ENCODE results near the gene ECHDC3. TPM values are rescaled to one million over a fixed set of nuclear protein-coding genes. Genes with fewer than 3 reads are reported as not detected.

The ECHDC3 gene
- total and polyA plus RNA-seq, 2 of the 13 experiments (the other 11 are each of a cell fraction or from before 2014, with no cell fraction given): not detected

DNA sequence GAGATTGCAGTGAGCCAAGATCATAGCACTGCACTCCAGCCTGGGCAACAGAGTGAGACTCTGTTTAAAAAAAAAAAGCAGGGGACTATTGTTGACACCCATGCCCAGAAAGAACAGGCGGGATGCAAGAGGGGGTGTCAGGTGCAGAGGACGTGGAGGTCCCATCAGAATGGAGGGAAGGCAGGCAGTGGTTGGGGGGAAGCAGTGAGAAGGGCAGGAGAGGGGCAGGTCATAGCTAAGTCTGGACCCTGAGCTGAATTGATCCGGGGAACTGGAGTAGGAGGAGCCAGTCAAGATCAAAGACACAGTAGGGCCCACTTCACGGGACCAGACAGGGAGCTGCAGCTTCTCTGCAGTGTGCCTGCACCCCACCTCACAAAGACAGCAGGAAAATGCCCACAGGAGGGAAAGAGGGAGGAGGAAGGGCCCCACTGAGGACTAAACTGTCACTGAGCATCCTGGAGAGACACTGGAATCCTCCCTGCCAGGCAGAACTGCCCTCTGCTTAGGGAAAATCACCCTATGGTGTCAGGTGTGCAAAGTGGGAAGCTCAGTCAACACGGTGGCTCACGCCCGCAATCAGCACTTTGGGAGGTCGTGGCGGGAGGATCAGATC, 27.3 kb upstream of the ECHDC3 start (continued):
- TF ChIP-seq CREB1 (IDR thresholded peaks at IDR 0.05): no peak
- TF ChIP-seq CREB1 (CRISPR knock-in tag; IDR thresholded peaks at IDR 0.05): no peak
- TF ChIP-seq ZNF687 (CRISPR knock-in tag; IDR thresholded peaks at IDR 0.05): peak; percentile 68
- no peak for TF ChIP-seq ZNF605 (CRISPR knock-in tag; IDR thresholded peaks at IDR 0.05)
- TF ChIP-seq EED (CRISPR knock-in tag; IDR thresholded peaks at IDR 0.05): no peak
- TF ChIP-seq SNAI1 (CRISPR knock-in tag; IDR thresholded peaks at IDR 0.05; ENCODE audit: borderline replicate concordance): no peak
- TF ChIP-seq NR1H2 (CRISPR knock-in tag; IDR thresholded peaks at IDR 0.05; ENCODE audit: borderline replicate concordance, low read depth): no peak
- peak; percentile 69; the same call in 1 of the 2 replicates for TF ChIP-seq GATAD2A (CRISPR knock-in tag; IDR thresholded peaks at IDR 0.05)
- TF ChIP-seq NCOA2 (CRISPR knock-in tag; IDR thresholded peaks at IDR 0.05): peak; percentile 72
- no peak for TF ChIP-seq ZNF432 (CRISPR knock-in tag; IDR thresholded peaks at IDR 0.05; ENCODE audit: borderline replicate concordance)
- no peak for TF ChIP-seq DRAP1 (CRISPR knock-in tag; IDR thresholded peaks at IDR 0.05)
- TF ChIP-seq CHD2 (IDR thresholded peaks at IDR 0.05; ENCODE audit: low read depth, low read length): no peak
- TF ChIP-seq KLF6 (CRISPR knock-in tag; IDR thresholded peaks at IDR 0.05): no peak
- TF ChIP-seq, protein P1, sequence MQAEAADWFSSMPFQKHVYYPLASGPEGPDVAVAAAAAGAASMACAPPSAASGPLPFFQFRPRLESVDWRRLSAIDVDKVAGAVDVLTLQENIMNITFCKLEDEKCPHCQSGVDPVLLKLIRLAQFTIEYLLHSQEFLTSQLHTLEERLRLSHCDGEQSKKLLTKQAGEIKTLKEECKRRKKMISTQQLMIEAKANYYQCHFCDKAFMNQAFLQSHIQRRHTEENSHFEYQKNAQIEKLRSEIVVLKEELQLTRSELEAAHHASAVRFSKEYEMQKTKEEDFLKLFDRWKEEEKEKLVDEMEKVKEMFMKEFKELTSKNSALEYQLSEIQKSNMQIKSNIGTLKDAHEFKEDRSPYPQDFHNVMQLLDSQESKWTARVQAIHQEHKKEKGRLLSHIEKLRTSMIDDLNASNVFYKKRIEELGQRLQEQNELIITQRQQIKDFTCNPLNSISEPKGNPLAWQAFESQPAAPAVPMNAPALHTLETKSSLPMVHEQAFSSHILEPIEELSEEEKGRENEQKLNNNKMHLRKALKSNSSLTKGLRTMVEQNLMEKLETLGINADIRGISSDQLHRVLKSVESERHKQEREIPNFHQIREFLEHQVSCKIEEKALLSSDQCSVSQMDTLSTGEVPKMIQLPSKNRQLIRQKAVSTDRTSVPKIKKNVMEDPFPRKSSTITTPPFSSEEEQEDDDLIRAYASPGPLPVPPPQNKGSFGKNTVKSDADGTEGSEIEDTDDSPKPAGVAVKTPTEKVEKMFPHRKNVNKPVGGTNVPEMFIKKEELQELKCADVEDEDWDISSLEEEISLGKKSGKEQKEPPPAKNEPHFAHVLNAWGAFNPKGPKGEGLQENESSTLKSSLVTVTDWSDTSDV (CRISPR knock-in tag; IDR thresholded peaks at IDR 0.05): no peak
- no peak for TF ChIP-seq IKZF4 (CRISPR knock-in tag; IDR thresholded peaks at IDR 0.05; ENCODE audit: borderline replicate concordance, low read depth, not compliant biosample characterization)
- TF ChIP-seq TEAD2 (CRISPR knock-in tag; IDR thresholded peaks at IDR 0.05): no peak
- TF ChIP-seq, protein P2, sequence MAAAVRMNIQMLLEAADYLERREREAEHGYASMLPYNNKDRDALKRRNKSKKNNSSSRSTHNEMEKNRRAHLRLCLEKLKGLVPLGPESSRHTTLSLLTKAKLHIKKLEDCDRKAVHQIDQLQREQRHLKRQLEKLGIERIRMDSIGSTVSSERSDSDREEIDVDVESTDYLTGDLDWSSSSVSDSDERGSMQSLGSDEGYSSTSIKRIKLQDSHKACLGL (CRISPR knock-in tag; IDR thresholded peaks at IDR 0.05): no peak
- TF ChIP-seq DPF2 (CRISPR knock-in tag; IDR thresholded peaks at IDR 0.05; ENCODE audit: borderline replicate concordance, low read depth): peak; percentile 57; the same call in 1 of the 2 replicates
- peak; percentile 53 for TF ChIP-seq TCF7L2 (IDR thresholded peaks at IDR 0.05; ENCODE audit: low read depth, low read length)
- TF ChIP-seq ELF4 (CRISPR knock-in tag; IDR thresholded peaks at IDR 0.05; ENCODE audit: borderline replicate concordance): no peak
- no peak for TF ChIP-seq ZNF501 (CRISPR knock-in tag; IDR thresholded peaks at IDR 0.05)
- TF ChIP-seq ZNF619 (CRISPR knock-in tag; IDR thresholded peaks at IDR 0.05): no peak
- TF ChIP-seq RBFOX2 (IDR thresholded peaks at IDR 0.05; ENCODE audit: low read depth, low read length): peak; percentile 63
- TF ChIP-seq ZNF468 (CRISPR knock-in tag; IDR thresholded peaks at IDR 0.05): no peak

Measured in HepG2 (cell line).